Measurements from ENCODE around the gene SDCBP2. TPM values are rescaled to one million over a fixed set of nuclear protein-coding genes. Genes with fewer than 3 reads are reported as not detected.

Gene SDCBP2
- total and polyA plus RNA-seq, 2 of the 4 experiments (the other 2 are of a cell fraction) = 0.54 to 1.3 TPM

GRCh38 chr20:1305712-1306111 is 23.2 kb downstream of the SDCBP2 start:
- intact Hi-C loops (cut with micrococcal nuclease) = no loop called here
- Histone ChIP-seq H3K9me3 (ENCODE audit: control insufficient read depth, insufficient read depth, low read length) (no peaks in the 10 kb centered on the region), H2AK5ac (ENCODE audit: low read depth, low read length) (no peak overlapping the region), H3K79me1 (ENCODE audit: low read depth in 1 of 2, low read length in 2 of 2) (no peaks in the 10 kb centered on the region), H3K18ac (ENCODE audit: low read depth, low read length) (no peak overlapping the region), H3K4me1 (ENCODE audit: control insufficient read depth, insufficient read depth, low read length) (peaks cover 4% of the 10 kb centered on the region), H3K14ac (replicated peaks; ENCODE audit: low read depth, low read length) (no peak overlapping the region), H4K5ac (ENCODE audit: low read depth, low read length) (no peak overlapping the region), H2AFZ (replicated peaks; ENCODE audit: low read length, poor library complexity) (no peak overlapping the region), H2BK20ac (ENCODE audit: low read depth, low read length) (no peak overlapping the region), H2BK15ac (ENCODE audit: low read depth, low read length) (no peak overlapping the region), H3K4me2 (ENCODE audit: low read depth, low read length) (no peak overlapping the region), H2AK9ac (replicated peaks; ENCODE audit: low read depth, low read length, poor library complexity) (no peak overlapping the region), H3K9ac (ENCODE audit: low read depth, low read length) (no peak overlapping the region), H2BK120ac (ENCODE audit: low read depth, low read length) (no peak overlapping the region), H3K23ac (ENCODE audit: low read depth, low read length) (no peak overlapping the region), H3K27me3 (ENCODE audit: control insufficient read depth, insufficient read depth, low read length) (no peaks in the 10 kb centered on the region), H3K56ac (ENCODE audit: extremely low read depth, insufficient read depth, low read length) (no peak overlapping the region), H4K91ac (ENCODE audit: insufficient read depth, low read depth, low read length) (no peak overlapping the region), H3K27ac (ENCODE audit: insufficient read depth, low read length) (no peak overlapping the region), H4K20me1 (ENCODE audit: insufficient read depth, low read length) (no peaks in the 10 kb centered on the region), H3K9me1 (ENCODE audit: insufficient read depth, low read length) (peaks cover 8% of the 10 kb centered on the region), H2BK5ac (ENCODE audit: low read depth, low read length, poor library complexity, severe bottlenecking) (no peak overlapping the region), H3K4me3 (ENCODE audit: insufficient read depth, low read depth, low read length) (no peak overlapping the region), H4K8ac (ENCODE audit: low read depth in 2 of 2, low read length in 2 of 2) (no peak overlapping the region), H3K4ac (ENCODE audit: low read depth, low read length) (no peak overlapping the region), H3K36me3 (ENCODE audit: control insufficient read depth, insufficient read depth, low read length) (peaks cover 13% of the 10 kb centered on the region)
- 82% methylated on average over 7 of the region's 24 CpGs; no CpG with 5 or more reads in 1 of the 2 experiments for whole genome bisulfite sequencing, 2 experiments (ENCODE audit: extremely low coverage in 2 of 2, insufficient read length in 1 of 2)
- TF ChIP-seq POLR2A (IDR thresholded peaks at IDR 0.05; ENCODE audit: low read depth, low read length) = no peak
- no peak for TF ChIP-seq CTCF (conservative IDR thresholded peaks at IDR 0.05; ENCODE audit: low read depth, low read length)
- no peak for TF ChIP-seq CHD1 (IDR thresholded peaks at IDR 0.05; ENCODE audit: low read depth, low read length)
- CTCF ChIA-PET = no interaction called here
- no TSS peak for BruUV-seq (replicated peaks)
- in situ Hi-C loops (cut with MboI; ENCODE audit: low sequenced_read_pairs) = no loop called here
- POLR2A ChIA-PET (ENCODE audit: unreplicated experiment) = no interaction called here
- ATAC-seq (ENCODE audit: low read depth) = no peak
- dilution Hi-C loops (cut with HindIII; ENCODE audit: low sequenced_read_pairs, unreplicated experiment) = no loop called here
- DNase-seq = no peak

All from IMR-90 (cell line).